Fibroblast of lung (primary cell): ENCODE data around the gene CD276. TPM values are rescaled to one million over a fixed set of nuclear protein-coding genes. Genes with fewer than 3 reads are reported as not detected.

Experiments
- DNase-seq, 2 donors: peaks; one replicate each; pipeline versions ENCODE4 v3.0.0 to v3.0.0-alpha.2; 2010; ENCODE audit warnings: low read depth in 2 of 2
- H2AFZ ChIP-seq: 2 replicates; pipeline ENCODE4 v1.5.1; 2012; ENCODE audit warnings: low read length, control low read depth, inconsistent platforms
- H3K27ac ChIP-seq: 2 replicates; pipeline ENCODE4 v1.5.1; 2011; ENCODE audit warnings: low read length, control low read depth; ENCODE audit not compliant: insufficient read depth
- H3K27me3 ChIP-seq: 2 replicates; pipeline ENCODE4 v1.5.1; 2011; ENCODE audit warnings: mild to moderate bottlenecking, low read length; ENCODE audit not compliant: control insufficient read depth, insufficient read depth
- H3K36me3 ChIP-seq: 2 replicates; pipeline ENCODE4 v1.5.1; 2011; ENCODE audit warnings: low read length; ENCODE audit not compliant: control insufficient read depth, insufficient read depth
- H3K4me1 ChIP-seq: 2 replicates; pipeline ENCODE4 v1.5.1; 2011; ENCODE audit warnings: low read length; ENCODE audit not compliant: control insufficient read depth, insufficient read depth; ENCODE audit errors: extremely low read depth
- H3K4me2 ChIP-seq: 2 replicates; pipeline ENCODE4 v1.5.1; 2011; ENCODE audit warnings: low read length, control low read depth; ENCODE audit not compliant: insufficient read depth; ENCODE audit errors: extremely low read depth
- H3K4me3 ChIP-seq, 4 experiments: fragments of 200-600 bp in 1 of 4; sonication (generic) in 1 of 4; replicated peaks in 1 of 4; 2 replicates each; pipeline ENCODE4 v1.5.1; 2011 to 2016; ENCODE audit warnings: low read length in 4 of 4, low read depth in 3 of 4, mild to moderate bottlenecking in 3 of 4, control low read depth in 2 of 4, inconsistent platforms in 1 of 4, mixed read lengths in 1 of 4; ENCODE audit not compliant: insufficient read depth in 1 of 4; ENCODE audit errors: control extremely low read depth in 1 of 4
- H3K79me2 ChIP-seq: 2 replicates; pipeline ENCODE4 v1.5.1; 2012; ENCODE audit warnings: mild to moderate bottlenecking, low read length, inconsistent platforms; ENCODE audit not compliant: control insufficient read depth, insufficient read depth
- H3K9ac ChIP-seq: 2 replicates; pipeline ENCODE4 v1.5.1; 2011; ENCODE audit warnings: mild to moderate bottlenecking, low read length, control low read depth; ENCODE audit not compliant: insufficient read depth
- H3K9me3 ChIP-seq: 2 replicates; pipeline ENCODE4 v1.5.1; 2012; ENCODE audit warnings: low read depth, low read length; ENCODE audit not compliant: control insufficient read depth, insufficient read depth
- H4K20me1 ChIP-seq: 2 replicates; pipeline ENCODE4 v1.5.1; 2011; ENCODE audit warnings: low read length; ENCODE audit not compliant: control insufficient read depth, insufficient read depth; ENCODE audit errors: extremely low read depth
- CTCF ChIP-seq, 2 donors: IDR thresholded peaks in 1 of 2; conservative IDR thresholded peaks in 1 of 2; 1 replicate in 1 of 2; 2 replicates in 1 of 2; pipeline ENCODE4 v1.5.1; 2011 to 2012; ENCODE audit warnings: low read length in 2 of 2, control low read depth in 1 of 2, inconsistent platforms in 1 of 2, low read depth in 1 of 2, mild to moderate bottlenecking in 1 of 2
- EZH2 ChIP-seq: IDR thresholded peaks from 2 replicates; pipeline ENCODE4 v1.5.1; 2012; ENCODE audit warnings: low read length, control low read depth, mild to moderate bottlenecking; ENCODE audit errors: missing control alignments
- polyA plus RNA-seq, 2 donors: library from polyadenylated mRNA; depleted of rRNA in 1 of 2; stranded (reverse) in 1 of 2; unstranded in 1 of 2; fragments of >200 nt; gene quantifications; 2 replicates each; pipeline ENCODE4 v1.2.1, GENCODE V29; 2011 to 2012; ENCODE audit warnings: missing spikeins in 1 of 2
- total RNA-seq: library from RNA; depleted of rRNA; stranded (reverse); fragments of >200 nt; gene quantifications from 2 replicates; pipeline ENCODE4 v1.2.1, GENCODE V29; 2014

CD276 gene
- total and polyA plus RNA-seq, 2 donors (not counting 1 experiment from before 2014, with no cell fraction given): 88.5 to 103 TPM

GRCh38 chr15:73687351-73687750 lies 3.2 kb downstream of the CD276 start:
- Histone ChIP-seq H3K79me2 (peaks cover 74% of the 10 kb centered on the region), H3K4me2 (peak overlapping the region; percentile 49), H3K27me3 (no peaks in the 10 kb centered on the region), H3K9ac (no peak overlapping the region), H3K4me1 (peaks cover 48% of the 10 kb centered on the region), H4K20me1 (no peaks in the 10 kb centered on the region), H3K36me3 (no peaks in the 10 kb centered on the region), H3K9me3 (no peaks in the 10 kb centered on the region), H2AFZ (no peak overlapping the region), H3K4me3 (peak overlapping the region in 1 of 4 experiments; percentile 94), H3K27ac (peak overlapping the region; percentile 68)
- no peak for DNase-seq
- no peak for TF ChIP-seq CTCF (conservative IDR thresholded peaks at IDR 0.05 in 1 of 2, IDR thresholded peaks at IDR 0.05 in 1 of 2; ENCODE audit: low read depth in 1 of 2, low read length in 2 of 2)
- no peak for TF ChIP-seq EZH2

GRCh38 chr15:73688455-73688854 lies 4.3 kb downstream of the CD276 start:
- Histone ChIP-seq H2AFZ (no peak overlapping the region), H3K4me3 (no peak overlapping the region), H4K20me1 (no peaks in the 10 kb centered on the region), H3K4me1 (peaks cover 48% of the 10 kb centered on the region), H3K79me2 (peaks cover 83% of the 10 kb centered on the region), H3K36me3 (no peaks in the 10 kb centered on the region), H3K27me3 (no peaks in the 10 kb centered on the region), H3K9me3 (no peaks in the 10 kb centered on the region), H3K4me2 (no peak overlapping the region), H3K27ac (peak overlapping the region; percentile 82), H3K9ac (no peak overlapping the region)
- DNase-seq: peak in 1 of 2 donors; percentile 47
- no peak for TF ChIP-seq EZH2
- no peak for TF ChIP-seq CTCF (conservative IDR thresholded peaks at IDR 0.05 in 1 of 2, IDR thresholded peaks at IDR 0.05 in 1 of 2; ENCODE audit: low read depth in 1 of 2, low read length in 2 of 2)

- Histone ChIP-seq H3K4me3 (no peak overlapping the region), H3K4me2 (peak overlapping the region; percentile 75), H4K20me1 (no peaks in the 10 kb centered on the region), H3K79me2 (peaks cover 95% of the 10 kb centered on the region), H3K9me3 (no peaks in the 10 kb centered on the region), H3K4me1 (peaks cover 56% of the 10 kb centered on the region), H3K27me3 (no peaks in the 10 kb centered on the region), H3K9ac (no peak overlapping the region), H3K27ac (no peak overlapping the region), H3K36me3 (no peaks in the 10 kb centered on the region), H2AFZ (no peak overlapping the region)
- peak; percentile 76 to 88 for DNase-seq
- TF ChIP-seq CTCF (conservative IDR thresholded peaks at IDR 0.05 in 1 of 2, IDR thresholded peaks at IDR 0.05 in 1 of 2; ENCODE audit: low read depth in 1 of 2, low read length in 2 of 2) (peak in 1 of 2 donors; percentile 38), EZH2 (no peak)
Measured at GRCh38 chr15:73691396-73691795, 7.2 kb downstream of the CD276 start.
